Right forelimb (tissue), 1 donor: ENCODE measurements around the gene FUCA2.

Source experiments
- DNase-seq: peaks from one replicate; pipeline ENCODE4 v3.0.0-alpha.2; 2018

The FUCA2 gene, protein sequence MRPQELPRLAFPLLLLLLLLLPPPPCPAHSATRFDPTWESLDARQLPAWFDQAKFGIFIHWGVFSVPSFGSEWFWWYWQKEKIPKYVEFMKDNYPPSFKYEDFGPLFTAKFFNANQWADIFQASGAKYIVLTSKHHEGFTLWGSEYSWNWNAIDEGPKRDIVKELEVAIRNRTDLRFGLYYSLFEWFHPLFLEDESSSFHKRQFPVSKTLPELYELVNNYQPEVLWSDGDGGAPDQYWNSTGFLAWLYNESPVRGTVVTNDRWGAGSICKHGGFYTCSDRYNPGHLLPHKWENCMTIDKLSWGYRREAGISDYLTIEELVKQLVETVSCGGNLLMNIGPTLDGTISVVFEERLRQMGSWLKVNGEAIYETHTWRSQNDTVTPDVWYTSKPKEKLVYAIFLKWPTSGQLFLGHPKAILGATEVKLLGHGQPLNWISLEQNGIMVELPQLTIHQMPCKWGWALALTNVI

DNA sequence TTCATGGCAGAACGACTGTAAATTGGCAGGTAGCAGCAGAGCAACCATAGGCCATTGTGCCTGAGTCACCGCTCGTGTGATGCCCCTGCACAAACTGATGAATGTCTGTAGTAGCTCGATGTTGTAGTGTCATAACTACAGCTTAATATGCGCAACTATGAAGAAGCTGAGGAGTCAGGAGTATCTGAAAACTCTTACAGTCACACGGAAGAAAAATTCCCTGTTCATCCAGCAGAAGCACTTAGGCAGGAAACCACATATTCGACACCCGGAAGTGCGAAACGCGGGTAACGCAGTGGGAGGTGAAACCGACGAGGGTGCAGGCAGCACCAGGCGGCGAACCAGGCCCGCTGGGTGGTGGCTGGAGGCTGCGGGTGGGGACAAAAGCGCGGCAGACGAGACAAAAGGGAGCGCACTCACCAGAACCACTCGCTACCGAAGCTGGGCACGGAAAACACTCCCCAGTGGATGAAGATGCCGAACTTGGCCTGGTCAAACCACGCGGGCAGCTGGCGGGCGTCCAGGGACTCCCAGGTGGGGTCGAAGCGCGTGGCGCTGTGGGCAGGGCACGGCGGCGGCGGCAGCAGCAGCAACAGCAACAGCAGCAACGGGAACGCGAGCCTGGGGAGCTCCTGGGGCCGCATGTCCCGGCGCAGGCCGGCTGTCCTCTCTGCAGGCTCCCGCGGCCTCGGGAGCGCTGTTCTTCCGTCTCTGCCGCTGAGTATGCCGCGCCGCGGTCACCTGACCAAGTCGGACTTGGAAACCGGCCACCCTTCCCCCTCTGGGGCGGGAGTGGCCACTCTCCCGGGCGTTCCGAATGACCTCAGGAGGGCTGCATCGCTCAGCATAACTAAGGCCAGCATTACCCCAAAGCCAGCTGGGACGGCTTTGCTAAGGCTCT, at the start of gene FUCA2:
TSS of gene FUCA2 (minus strand) at position 730 of the 901 bp plus-strand sequence. CDS start at position 644, 86 bp downstream.
- DNase-seq: peak; percentile 90

DNA sequence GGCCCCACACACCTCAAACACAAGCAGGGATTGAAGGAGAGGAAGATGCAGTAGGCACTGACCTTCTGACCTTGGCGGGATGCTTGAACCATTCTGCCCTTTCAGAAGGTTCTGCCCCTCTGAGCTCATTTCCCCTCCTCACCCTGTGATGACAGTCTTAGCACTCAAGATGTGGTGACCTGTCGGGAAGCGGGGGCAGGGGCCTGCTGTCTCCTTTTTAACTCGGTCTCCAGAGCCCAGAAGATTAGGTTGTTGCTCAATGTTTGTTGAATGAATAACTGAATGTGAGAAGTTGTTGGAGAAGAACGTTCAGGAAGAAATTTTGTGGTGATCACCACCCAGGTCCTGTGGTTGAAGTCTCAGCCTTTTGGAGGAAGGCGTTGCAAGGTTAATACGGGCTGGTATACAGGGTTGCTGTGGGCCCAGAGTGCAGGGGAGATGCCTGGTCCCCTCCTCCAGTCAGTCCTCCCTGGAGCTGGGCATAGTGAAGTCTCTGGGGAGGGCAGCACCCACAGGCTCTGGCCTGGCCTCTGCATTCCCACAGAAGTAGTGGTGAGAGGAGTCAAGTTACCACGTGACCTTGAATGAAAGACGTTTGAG, 49.7 kb upstream of the FUCA2 start:
- DNase-seq: no peak

DNA sequence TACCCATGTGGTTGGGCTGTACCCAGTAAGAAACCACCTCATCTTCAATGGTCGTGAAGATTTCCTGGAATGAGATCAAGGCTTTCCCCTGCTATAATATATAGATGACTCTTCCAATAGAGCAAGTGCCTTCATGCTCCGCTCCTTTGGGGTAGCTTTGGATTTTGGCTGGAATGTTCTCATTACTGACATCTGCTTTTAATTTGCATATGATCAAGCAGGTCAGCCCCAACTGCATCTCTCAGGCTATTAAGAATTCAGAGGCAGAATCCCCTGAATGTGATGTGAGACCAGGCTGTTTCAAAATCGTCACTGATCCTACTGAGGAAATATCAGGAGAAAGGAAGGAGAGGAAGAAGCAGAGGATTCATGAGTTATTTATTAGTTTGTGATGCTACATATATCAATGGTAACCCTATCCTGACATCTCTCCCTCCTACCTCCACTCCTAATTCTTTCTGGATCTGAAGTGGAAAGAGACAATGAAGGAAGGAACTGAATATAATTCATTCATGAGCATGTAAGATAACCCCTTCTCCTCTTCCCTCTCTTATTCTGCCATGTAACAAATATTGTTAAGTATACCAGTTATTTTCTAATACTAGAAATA, 47.6 kb upstream of the FUCA2 start:
- DNase-seq: no peak

DNA sequence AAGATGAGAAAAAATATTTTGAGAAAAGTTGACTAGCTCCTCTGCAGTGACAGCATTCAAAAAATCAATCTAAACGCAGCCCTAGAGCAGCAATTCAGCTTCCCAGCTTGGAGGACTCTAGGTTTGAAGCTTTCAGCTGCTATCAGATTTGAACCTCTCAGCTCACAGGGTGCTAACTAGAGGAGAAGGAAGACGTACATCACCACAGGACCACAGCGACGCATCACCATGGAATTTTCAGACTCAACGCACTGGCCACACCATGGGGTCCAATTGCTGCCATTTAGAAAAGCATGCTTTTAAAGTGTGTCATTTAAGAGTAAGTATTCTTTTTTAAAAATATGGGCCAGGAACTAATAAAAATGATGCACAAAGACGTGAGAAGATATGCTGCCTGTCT, 45.0 kb upstream of the FUCA2 start:
- DNase-seq: no peak

DNA sequence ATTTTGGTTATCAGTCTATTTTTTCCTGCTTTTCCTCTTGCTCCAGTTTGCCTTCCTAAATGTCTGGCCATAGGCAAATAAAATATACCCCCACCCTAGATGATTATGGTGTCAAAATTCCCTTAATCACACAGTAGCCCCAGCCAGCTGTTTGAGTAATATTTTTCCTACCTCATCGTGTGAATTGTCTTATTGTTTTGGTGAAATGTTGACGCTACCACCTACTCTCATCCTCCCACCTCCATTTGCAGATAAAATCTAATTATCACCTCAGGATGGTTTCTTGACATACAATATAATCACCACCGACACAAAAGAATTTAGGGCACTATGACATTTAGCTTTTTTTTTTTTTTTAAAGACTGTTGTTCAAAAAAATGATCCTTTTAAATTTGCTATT, 44.1 kb upstream of the FUCA2 start:
- DNase-seq: no peak

DNA sequence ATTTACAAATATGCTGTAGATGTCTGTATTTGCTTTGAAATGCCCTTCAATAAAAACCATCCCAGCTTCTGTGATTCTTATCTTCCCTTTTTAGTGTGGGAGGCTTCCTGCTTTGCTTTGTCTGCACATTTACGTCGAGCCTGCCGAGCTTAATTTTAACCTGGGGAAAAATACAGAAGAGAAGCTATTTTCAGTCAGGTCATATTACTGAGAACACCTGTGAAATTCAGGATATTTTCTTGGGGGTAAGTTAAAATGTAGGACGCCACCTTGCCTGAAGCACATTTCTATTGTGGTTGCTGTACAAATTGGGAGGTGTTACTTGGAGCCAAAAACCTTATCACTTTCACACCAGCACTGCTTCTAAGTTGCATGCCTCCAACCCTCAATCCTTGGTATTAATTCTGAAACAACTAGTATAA, 43.6 kb upstream of the FUCA2 start:
- DNase-seq: no peak

DNA sequence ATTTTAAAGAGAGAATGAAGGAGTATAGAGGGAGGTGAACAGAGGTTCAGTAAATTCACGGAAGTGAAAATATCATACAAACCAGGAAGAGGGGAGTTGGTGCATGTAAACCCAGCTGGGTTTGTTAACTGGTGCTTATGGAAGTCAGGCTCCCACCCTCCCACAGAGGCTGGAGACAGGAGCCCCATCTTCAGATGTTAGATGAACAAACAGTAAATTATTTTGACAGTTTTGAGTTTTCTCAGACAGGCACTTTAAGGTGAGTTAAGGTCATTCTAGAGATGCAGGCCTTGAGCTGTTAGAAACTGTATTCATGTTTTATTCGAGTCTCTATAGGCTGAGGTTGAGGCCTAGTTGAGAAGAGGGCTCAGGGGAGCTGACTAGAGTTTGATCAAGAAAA, 41.8 kb upstream of the FUCA2 start:
- no peak for DNase-seq

DNA sequence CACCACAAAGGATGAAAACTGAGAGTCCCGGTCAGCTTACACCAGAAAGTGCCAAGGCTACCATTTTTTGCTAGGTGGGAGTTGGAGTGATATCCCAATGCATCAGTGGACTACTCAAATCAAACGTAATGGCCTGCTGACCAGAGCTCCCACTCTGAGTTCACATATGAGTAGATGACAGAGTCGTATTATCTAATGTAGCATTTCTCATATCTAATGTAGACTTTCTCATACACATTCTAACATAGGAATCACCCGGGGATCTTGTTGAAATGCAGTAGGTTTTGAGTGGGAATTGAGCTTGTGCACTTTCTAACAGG, 38.4 kb upstream of the FUCA2 start:
- DNase-seq: no peak

DNA sequence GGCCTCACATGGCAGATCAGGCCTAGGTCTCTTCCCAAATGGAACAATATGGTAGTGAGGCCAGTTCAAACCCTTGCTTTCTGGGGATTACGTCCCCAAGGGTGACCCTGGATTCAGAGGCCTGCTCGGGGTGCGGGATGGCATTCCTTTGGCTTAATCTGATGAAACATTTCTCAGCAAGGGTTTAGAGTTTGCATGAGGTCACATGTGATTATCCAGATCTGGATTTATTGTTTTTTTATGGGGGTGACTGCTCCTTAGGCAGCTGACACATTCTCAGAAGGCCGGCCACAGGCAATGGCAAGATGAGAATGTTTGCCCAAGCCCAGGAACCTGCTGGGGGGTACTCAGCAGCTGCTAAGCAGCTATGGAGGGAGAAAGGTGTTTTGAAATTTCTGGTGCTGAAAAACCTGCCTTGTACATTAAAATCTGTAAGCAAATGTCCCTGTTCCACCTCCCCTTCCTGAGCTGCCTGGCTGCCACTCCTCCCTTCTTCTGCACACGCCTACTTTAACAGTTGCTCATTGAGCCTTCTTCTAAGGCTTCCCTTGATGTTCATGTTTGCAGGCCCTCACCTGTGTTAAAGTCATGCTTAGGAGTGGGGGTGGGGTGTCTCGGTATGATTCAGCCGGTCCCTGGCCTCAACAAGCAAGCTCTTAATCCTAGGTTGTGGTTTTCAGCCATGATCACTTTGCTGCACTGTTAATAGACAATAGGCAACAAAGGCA, 37.9 kb upstream of the FUCA2 start:
- DNase-seq: no peak

DNA sequence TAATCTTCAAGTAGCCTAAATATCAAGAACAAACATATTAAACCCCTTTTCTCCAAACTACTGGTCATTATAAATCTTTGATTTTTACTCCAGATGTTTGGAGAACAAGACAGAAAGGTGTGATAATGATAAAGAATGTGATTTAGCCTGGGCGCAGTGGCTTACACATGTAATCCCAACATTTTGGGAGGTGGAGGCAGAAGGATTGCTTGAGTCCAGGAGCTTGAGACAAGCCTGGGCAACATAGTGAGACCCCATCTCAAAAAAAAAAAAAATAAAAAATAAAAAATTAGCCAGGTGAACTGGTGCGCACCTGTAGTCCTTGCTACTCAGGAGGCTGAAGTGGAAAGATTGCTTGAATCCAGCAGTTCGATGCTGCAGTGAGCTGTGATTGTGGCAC, 35.1 kb upstream of the FUCA2 start:
- DNase-seq: no peak

DNA sequence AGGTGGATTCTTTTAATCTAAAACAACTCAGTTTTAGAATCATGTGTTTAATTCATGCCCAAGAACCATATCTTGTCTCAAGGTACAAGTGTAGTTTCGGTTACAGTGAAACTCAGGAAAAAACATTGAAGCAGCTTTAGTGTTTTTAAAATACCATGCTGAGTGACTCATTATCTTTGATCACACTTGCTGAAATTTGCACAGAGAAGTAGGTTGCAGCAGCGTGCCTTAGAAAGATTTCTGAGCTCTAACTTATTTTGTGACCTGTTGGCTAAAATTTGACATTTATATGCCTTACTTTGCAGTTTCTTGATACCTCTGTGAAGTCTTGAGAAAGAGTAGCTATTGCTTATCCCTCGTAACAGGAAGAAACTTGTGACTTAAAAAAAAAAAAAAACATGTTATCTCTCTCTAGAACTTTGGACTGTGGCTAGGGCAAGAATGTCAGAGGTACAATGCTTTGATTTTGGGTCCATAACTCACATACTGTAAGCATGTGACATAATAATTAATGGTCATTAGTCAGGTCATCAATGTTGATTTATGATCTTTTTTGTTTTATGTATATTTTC, 34.5 kb upstream of the FUCA2 start:
- DNase-seq: no peak

DNA sequence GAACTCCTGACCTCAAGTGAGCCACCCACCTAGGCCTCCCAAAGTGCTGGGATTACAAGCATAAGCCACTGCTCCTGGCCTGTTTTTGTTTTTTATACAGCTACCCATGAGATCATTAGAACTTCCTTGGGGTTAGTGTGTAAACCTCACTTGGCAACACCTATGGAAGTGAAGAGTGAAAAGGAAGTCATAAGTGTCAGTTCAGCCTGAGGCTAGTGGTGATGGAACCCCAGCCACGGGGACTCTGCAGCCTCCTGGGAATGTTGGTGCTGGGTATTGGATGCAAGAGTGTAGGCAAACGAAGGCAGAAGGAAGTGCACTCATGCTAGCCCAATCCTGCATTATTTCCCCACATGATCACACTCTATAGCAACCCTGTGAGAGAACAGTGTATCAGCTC, 33.6 kb upstream of the FUCA2 start:
- no peak for DNase-seq

DNA sequence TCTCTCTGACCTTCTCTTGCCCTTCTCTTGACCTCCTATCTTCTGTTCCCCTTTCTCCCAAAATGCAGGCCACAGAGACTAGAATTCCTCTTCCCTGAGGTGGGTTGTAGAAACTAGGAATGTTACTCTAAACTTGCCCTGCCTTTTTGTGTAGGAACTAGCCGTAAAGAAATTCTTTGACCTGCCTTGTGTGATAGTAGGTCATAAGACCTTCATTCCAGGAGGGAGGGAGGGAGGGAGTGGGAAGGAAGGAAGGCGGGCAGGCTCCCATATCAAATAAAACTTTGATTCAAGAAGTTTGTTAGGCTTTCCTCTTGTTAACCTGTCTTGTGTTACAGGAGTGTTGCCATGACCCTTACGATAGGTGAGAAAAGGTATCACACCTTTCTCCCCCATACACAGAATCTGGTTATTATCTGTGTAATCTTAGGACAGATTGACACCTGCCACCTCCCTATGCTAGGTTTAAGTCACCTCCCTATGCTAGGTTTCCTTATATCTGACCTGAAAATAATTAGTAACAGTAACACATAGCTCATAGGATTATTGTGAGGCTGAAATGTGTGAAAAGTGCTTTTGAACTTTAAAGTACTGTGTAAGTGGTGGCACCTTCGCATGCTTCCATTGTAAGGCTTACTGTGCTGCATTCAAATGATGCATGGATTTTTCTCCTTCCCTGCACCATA, 32.6 kb upstream of the FUCA2 start:
- no peak for DNase-seq

DNA sequence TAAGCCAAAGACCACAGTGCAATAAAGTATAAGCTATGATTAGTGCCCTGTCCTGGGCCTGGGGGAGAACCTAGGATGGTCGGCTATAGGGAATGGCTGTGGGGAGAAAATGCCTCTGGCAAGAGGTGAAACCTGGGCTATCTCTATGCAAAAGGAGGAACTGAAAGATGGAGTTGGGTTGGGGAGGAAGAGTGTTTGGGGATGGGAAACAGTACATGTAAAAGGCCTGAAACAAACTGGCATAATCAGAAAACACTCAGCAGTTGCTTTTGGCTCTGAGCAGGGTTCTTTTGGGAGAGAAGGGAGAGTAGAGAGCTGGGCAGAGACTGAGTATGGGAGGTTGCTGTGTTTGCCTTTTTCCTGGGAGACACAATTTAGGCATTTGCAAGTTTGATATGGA, 31.9 kb upstream of the FUCA2 start:
- no peak for DNase-seq

DNA sequence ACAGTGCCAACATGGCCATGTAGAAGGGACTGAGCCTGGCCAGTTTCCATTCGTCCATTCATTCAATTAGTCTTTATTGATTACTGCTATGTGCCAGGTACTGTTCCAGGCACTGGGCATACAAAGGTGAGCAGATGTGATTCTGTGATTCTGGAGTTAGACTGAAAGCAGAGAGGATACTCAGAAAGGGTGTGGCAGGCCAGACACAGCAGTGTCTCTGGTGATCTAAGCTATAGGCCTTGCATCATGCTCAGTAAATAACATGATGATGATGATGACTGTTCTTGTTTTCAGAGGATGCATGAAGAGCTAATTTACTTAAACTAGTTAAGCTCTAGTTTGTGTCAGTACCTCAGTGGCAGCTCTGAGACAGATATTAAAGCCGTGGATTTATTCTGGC, 31.4 kb upstream of the FUCA2 start:
- no peak for DNase-seq

DNA sequence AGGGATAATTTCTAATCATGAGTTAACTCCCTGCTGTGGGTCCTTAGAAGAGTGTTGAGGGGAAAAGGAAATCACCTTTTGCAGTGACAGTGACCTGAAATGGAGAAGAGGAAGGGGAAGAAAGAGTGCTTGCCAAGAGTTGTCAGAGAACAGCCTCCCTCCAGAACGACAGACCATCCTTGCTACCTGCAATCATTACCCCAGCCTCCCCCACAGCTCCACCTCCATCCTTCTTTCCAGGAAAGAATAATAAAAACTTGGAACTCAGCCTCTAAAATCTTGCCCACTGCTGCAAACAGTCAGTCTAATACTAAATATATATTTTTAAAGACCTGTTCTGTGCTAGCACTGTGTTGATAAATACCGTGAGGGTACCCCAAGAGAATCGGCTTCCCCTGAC, 28.7 kb upstream of the FUCA2 start:
- no peak for DNase-seq

DNA sequence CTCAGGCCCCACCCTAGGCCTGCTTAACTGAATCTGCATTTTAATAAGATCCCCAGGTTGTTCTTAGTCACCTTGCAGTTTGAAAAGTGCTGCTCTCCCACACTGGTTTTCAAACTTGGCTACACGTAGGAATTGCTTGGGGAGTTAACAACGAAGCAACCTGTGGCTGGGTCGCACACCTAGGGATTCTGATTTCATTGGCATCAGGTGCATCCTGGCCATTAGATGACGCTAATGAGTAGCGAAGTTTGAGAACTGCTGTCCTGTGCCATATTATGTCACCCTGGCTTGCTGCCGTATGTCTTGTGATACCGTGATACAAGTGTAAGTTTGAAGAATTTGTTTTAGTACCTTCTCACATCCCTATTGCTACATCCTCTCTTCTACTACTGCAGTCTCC, 28.2 kb upstream of the FUCA2 start:
- DNase-seq: no peak

DNA sequence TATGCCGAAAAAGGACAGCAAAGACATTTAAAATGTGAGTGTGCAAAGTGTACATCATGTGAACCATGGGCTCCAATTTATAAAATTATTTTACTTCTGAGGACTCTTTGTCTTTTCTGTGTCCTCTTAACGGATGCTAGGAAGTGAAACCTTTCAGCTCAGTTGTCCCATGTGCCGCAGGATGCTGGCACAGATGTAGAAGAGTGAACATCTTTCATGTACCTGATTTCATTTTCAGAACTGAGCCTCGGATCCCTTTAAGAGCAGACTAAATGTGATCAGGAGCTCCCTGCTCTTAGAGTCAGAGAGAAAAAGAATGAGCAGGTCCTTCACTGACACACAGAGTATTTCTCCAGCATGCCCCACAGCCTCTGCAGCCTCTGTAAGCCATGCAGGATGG, 27.6 kb upstream of the FUCA2 start:
- no peak for DNase-seq

DNA sequence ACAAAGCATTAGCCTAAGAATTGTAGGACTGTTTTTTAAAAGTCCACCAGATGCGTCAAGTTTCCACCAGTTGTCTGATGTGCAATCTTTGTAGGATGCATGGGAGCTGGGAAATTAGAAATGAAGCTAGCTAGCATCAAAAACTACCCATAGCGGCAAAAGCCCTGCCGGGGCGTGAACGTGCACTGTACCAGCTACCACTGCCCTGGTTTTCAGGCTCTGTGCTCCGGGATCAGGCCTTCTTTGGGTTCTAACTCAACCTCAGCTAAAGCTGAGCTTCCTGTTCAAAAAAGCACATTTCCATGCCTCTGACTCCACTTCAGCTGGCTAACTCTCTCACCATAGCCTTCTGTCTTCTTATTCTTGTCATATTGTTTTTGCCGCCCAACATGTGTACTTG, 26.9 kb upstream of the FUCA2 start:
- DNase-seq: no peak

DNA sequence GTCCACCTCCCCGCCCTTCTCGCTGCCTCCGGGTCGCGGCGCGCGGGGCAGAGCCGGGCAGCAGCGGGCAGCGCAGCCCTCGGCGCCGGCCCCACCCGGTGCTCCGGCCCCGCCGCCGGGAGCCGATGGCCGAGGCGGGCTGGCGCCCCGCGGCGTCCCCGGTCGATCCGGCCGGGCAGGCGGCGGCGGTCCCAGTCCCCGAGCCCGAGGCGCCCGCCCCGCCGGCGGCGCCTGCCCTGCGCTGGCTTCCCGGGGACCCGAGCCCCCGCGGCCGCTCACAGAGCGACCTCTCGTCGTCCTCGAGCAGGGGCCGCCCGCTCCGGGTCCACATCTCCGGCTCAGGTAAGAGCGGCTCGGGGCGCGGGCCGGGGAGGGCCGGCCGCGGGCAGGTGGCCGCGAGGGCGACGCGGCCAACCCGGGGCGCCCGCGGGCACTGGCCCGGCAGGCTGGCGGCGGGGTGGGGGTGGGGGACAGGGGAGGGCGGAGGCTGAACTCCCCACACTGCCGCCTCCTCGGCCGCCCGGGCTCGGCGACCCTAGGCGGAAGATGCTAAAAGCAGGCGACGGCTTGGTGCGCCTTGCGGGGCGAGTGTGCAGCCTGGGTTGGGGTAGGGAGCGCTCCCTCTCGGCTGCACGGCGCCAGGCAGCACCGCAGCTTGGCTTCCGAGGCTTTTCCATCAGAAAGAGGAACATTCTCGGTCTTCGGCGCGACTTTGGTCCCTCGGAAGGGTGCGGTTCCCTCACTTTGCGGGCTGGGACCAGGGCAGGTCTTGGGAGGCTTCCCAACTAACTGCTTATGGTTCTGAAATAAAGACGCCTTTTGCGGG, 25.6 kb upstream of the FUCA2 start:
- DNase-seq: peak; percentile 77

DNA sequence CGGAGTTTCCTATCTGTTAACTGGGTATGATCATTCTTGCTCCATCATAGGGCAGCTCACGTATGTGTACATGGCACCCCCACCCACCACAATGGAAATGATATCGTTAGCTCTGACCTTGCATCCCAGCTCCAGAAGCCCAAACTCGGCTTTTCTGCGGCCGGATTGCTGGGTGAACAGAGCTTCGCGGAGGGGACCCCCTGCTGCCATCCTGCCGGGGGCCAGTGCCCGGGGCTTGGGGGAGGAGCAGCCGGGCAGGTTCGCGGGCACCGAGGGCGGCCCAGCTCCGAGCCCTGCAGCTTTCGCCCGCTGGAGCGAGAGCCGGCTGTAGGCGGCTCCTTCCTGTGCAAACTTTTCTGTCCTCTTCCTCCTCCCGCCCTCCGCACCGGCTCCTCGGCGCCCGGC, 24.9 kb upstream of the FUCA2 start:
- DNase-seq: peak; percentile 69
